HEK293 (cell line): ENCODE results near the gene NUMA1.

Experiments
- GFI1B ChIP-seq: fragments of 450-650 bp; formaldehyde crosslinking; IDR thresholded peaks from 2 replicates; pipeline ENCODE4 v1.5.1; 2016; ENCODE audit warnings: missing biosample characterization, missing genetic modification characterization
- HOXA7 ChIP-seq: sonication (generic); formaldehyde crosslinking; IDR thresholded peaks from 2 replicates; pipeline ENCODE4 v1.8.1; 2022; ENCODE audit warnings: missing genetic modification reagents, borderline replicate concordance
- KLF16 ChIP-seq: fragments of 450-650 bp; formaldehyde crosslinking; IDR thresholded peaks from 2 replicates; pipeline ENCODE4 v1.5.1; 2017; ENCODE audit warnings: missing biosample characterization, missing genetic modification characterization
- KLF17 ChIP-seq: fragments of 450-650 bp; formaldehyde crosslinking; IDR thresholded peaks from 2 replicates; pipeline ENCODE4 v1.5.1; 2016; ENCODE audit warnings: missing biosample characterization, missing genetic modification characterization
- KLF9 ChIP-seq: fragments of 450-650 bp; formaldehyde crosslinking; IDR thresholded peaks from 2 replicates; pipeline ENCODE4 v1.5.1; 2016; ENCODE audit warnings: missing biosample characterization, missing genetic modification characterization, low read depth
- MYNN ChIP-seq: fragments of 450-650 bp; formaldehyde crosslinking; IDR thresholded peaks from 2 replicates; pipeline ENCODE4 v1.5.1; 2016; ENCODE audit warnings: missing biosample characterization, missing genetic modification characterization, borderline replicate concordance
- MZF1 ChIP-seq: fragments of 450-650 bp; formaldehyde crosslinking; IDR thresholded peaks from 2 replicates; pipeline ENCODE4 v1.5.1; 2017; ENCODE audit warnings: missing biosample characterization, missing genetic modification characterization, borderline replicate concordance
- PRDM10 ChIP-seq: fragments of 450-650 bp; formaldehyde crosslinking; IDR thresholded peaks from 2 replicates; pipeline ENCODE4 v1.5.1; 2016; ENCODE audit warnings: missing biosample characterization, missing genetic modification characterization
- REST ChIP-seq: fragments of 450-650 bp; formaldehyde crosslinking; IDR thresholded peaks from 2 replicates; pipeline ENCODE4 v1.5.1; 2016; ENCODE audit warnings: missing biosample characterization, missing genetic modification characterization
- SCRT2 ChIP-seq: fragments of 450-650 bp; formaldehyde crosslinking; IDR thresholded peaks from 2 replicates; pipeline ENCODE4 v1.5.1; 2016; ENCODE audit warnings: missing biosample characterization, missing genetic modification characterization
- SP2 ChIP-seq: fragments of 450-650 bp; formaldehyde crosslinking; IDR thresholded peaks from 2 replicates; pipeline ENCODE4 v1.5.1; 2016; ENCODE audit warnings: missing biosample characterization, missing genetic modification characterization
- SP3 ChIP-seq: fragments of 450-650 bp; formaldehyde crosslinking; IDR thresholded peaks from 2 replicates; pipeline ENCODE4 v1.5.1; 2016; ENCODE audit warnings: missing biosample characterization, missing genetic modification characterization
- YY2 ChIP-seq: fragments of 450-650 bp; formaldehyde crosslinking; IDR thresholded peaks from 2 replicates; pipeline ENCODE4 v1.5.1; 2016; ENCODE audit warnings: missing biosample characterization, missing genetic modification characterization
- ZBTB10 ChIP-seq: fragments of 450-650 bp; formaldehyde crosslinking; IDR thresholded peaks from 2 replicates; pipeline ENCODE4 v1.5.1; 2016; ENCODE audit warnings: missing biosample characterization, missing genetic modification characterization
- ZBTB26 ChIP-seq: fragments of 450-650 bp; formaldehyde crosslinking; optimal IDR thresholded peaks from 2 replicates; pipeline ENCODE3; 2016; ENCODE audit warnings: missing biosample characterization, mild to moderate bottlenecking, missing genetic modification characterization
- ZBTB48 ChIP-seq: fragments of 450-650 bp; formaldehyde crosslinking; IDR thresholded peaks from 2 replicates; pipeline ENCODE4 v1.5.1; 2016; ENCODE audit warnings: missing biosample characterization, missing genetic modification characterization
- ZNF2 ChIP-seq: fragments of 450-650 bp; formaldehyde crosslinking; IDR thresholded peaks from 2 replicates; pipeline ENCODE4 v1.5.1; 2016; ENCODE audit warnings: missing biosample characterization, missing genetic modification characterization
- ZNF24 ChIP-seq: fragments of 450-650 bp; formaldehyde crosslinking; IDR thresholded peaks from 2 replicates; pipeline ENCODE4 v1.5.1; 2016; ENCODE audit warnings: missing biosample characterization, missing genetic modification characterization
- ZNF302 ChIP-seq: fragments of 450-650 bp; formaldehyde crosslinking; IDR thresholded peaks from 2 replicates; pipeline ENCODE4 v1.5.1; 2016; ENCODE audit warnings: missing biosample characterization, missing genetic modification characterization, low read depth
- ZNF341 ChIP-seq: fragments of 450-650 bp; formaldehyde crosslinking; IDR thresholded peaks from 2 replicates; pipeline ENCODE4; 2016; ENCODE audit warnings: low read depth, missing biosample characterization, missing genetic modification characterization
- ZNF629 ChIP-seq: fragments of 450-650 bp; formaldehyde crosslinking; IDR thresholded peaks from 2 replicates; pipeline ENCODE4 v1.5.1; 2017; ENCODE audit warnings: missing biosample characterization, missing genetic modification characterization
- ZNF692 ChIP-seq: fragments of 450-650 bp; formaldehyde crosslinking; IDR thresholded peaks from 2 replicates; pipeline ENCODE4 v1.5.1; 2016; ENCODE audit warnings: missing biosample characterization, missing genetic modification characterization
- ZNF76 ChIP-seq: fragments of 450-650 bp; formaldehyde crosslinking; IDR thresholded peaks from 2 replicates; pipeline ENCODE4; 2016; ENCODE audit warnings: low read depth, missing biosample characterization, missing genetic modification characterization, borderline replicate concordance
- ZSCAN30 ChIP-seq: fragments of 450-650 bp; IDR thresholded peaks from 2 replicates; pipeline ENCODE4 v1.5.1; 2018; ENCODE audit warnings: missing biosample characterization, mild to moderate bottlenecking, missing genetic modification characterization, moderate library complexity
- ZXDB ChIP-seq: fragments of 450-650 bp; formaldehyde crosslinking; IDR thresholded peaks from 2 replicates; pipeline ENCODE4 v1.5.1; 2016; ENCODE audit warnings: missing biosample characterization, missing genetic modification characterization

Gene NUMA1

GRCh38 chr11:72080326-72081183 lies at the start of gene NUMA1, which contains the start of gene LRRC51 (continued):
- TF ChIP-seq MYNN (peak; percentile 90), HOXA7 (CRISPR knock-in tag) (no peak), ZBTB10 (peak; percentile 98), KLF17 (tag by site-specific recombination) (0 out of 2 replicates have a peak, but pooled peaks have one; percentile 20), ZSCAN30 (tag by site-specific recombination) (0 out of 2 replicates have a peak, but pooled peaks have one; percentile 33), ZNF692 (tag by site-specific recombination) (peak; percentile 69; the same call in 1 of the 2 replicates), SP2 (tag by site-specific recombination) (peak; percentile 86), PRDM10 (tag by site-specific recombination) (peak; percentile 99), ZBTB48 (tag by site-specific recombination) (peak; percentile 48), ZNF629 (tag by site-specific recombination) (peak; percentile 98), ZNF302 (tag by site-specific recombination) (no peak), ZBTB26 (tag by site-specific recombination) (peak; percentile 86), MZF1 (tag by site-specific recombination) (peak; percentile 60; the same call in 1 of the 2 replicates), ZNF341 (tag by site-specific recombination) (0 out of 2 replicates have a peak, but pooled peaks have one; percentile 16), ZNF2 (tag by site-specific recombination) (0 out of 2 replicates have a peak, but pooled peaks have one; percentile 36), ZXDB (tag by site-specific recombination) (peak; percentile 12; the same call in 1 of the 2 replicates), KLF16 (tag by site-specific recombination) (peak; percentile 58; the same call in 1 of the 2 replicates), SCRT2 (no peak), ZNF76 (tag by site-specific recombination) (peak; percentile 94), SP3 (tag by site-specific recombination) (peak; percentile 86), REST (tag by site-specific recombination) (no peak), ZNF24 (tag by site-specific recombination) (peak; percentile 95), GFI1B (tag by site-specific recombination) (no peak), YY2 (0 out of 2 replicates have a peak, but pooled peaks have one; percentile 18), KLF9 (tag by site-specific recombination) (peak; percentile 49)
